Muscle layer of duodenum (tissue), 2 donors: ENCODE data around the gene CACNB2.

Experiments used
- H3K27ac ChIP-seq: one replicate; pipeline ENCODE4 v1.7.0; 2013; ENCODE audit warnings: mild to moderate bottlenecking, low read length
- H3K27me3 ChIP-seq: one replicate; pipeline ENCODE4 v1.7.0; 2013; ENCODE audit warnings: low read depth, mild to moderate bottlenecking, control low read depth, low read length
- H3K36me3 ChIP-seq, 2 donors: one replicate each; pipeline ENCODE4 v1.7.0; 2013; ENCODE audit warnings: low read length in 2 of 2, control low read depth in 1 of 2, mild to moderate bottlenecking in 1 of 2; ENCODE audit not compliant: insufficient read depth in 2 of 2, control insufficient read depth in 1 of 2
- H3K4me1 ChIP-seq, 2 donors: one replicate each; pipeline ENCODE4 v1.7.0; 2013; ENCODE audit warnings: low read length in 2 of 2, mild to moderate bottlenecking in 2 of 2, control low read depth in 1 of 2, moderate library complexity in 1 of 2; ENCODE audit not compliant: insufficient read depth in 2 of 2, control insufficient read depth in 1 of 2
- H3K4me3 ChIP-seq, 2 donors: one replicate each; pipeline ENCODE4 v1.7.0; 2013; ENCODE audit warnings: low read length in 2 of 2, low read depth in 1 of 2, mild to moderate bottlenecking in 1 of 2
- H3K9me3 ChIP-seq, 2 donors: one replicate each; pipeline ENCODE4 v1.7.0; 2013; ENCODE audit warnings: low read length in 2 of 2, control low read depth in 1 of 2, mild to moderate bottlenecking in 1 of 2; ENCODE audit not compliant: control insufficient read depth in 1 of 2
- donor health status: healthy.

The CACNB2 gene

GRCh38 chr10:18472977-18473376 lies 332.8 kb downstream of the CACNB2 start:
- Histone ChIP-seq H3K4me1 (peaks cover 0 to 5% of the 10 kb centered on the region in 2 donors), H3K27ac (no peak overlapping the region), H3K36me3 (no peaks in the 10 kb centered on the region), H3K9me3 (no peaks in the 10 kb centered on the region), H3K27me3 (no peaks in the 10 kb centered on the region), H3K4me3 (no peak overlapping the region)

GRCh38 chr10:18473424-18474117 lies 333.3 kb downstream of the CACNB2 start:
- no peaks in the 10 kb centered on the region for H3K27me3 ChIP-seq
- no peaks in the 10 kb centered on the region for H3K9me3 ChIP-seq
- peaks cover 0 to 5% of the 10 kb centered on the region in 2 donors for H3K4me1 ChIP-seq
- no peaks in the 10 kb centered on the region for H3K36me3 ChIP-seq
- no peak overlapping the region for H3K27ac ChIP-seq
- no peak overlapping the region for H3K4me3 ChIP-seq

- no peak overlapping the region for H3K27ac ChIP-seq
Measured at GRCh38 chr10:18474118-18474455, 333.9 kb downstream of the CACNB2 start.

GRCh38 chr10:18476076-18476647 lies 335.9 kb downstream of the CACNB2 start:
- Histone ChIP-seq H3K27me3 (no peaks in the 10 kb centered on the region), H3K4me1 (peaks cover 0 to 5% of the 10 kb centered on the region in 2 donors), H3K27ac (no peak overlapping the region), H3K9me3 (no peaks in the 10 kb centered on the region), H3K36me3 (no peaks in the 10 kb centered on the region), H3K4me3 (no peak overlapping the region)

More at GRCh38 chr10:18474118-18474455, 333.9 kb downstream of the CACNB2 start:
- no peaks in the 10 kb centered on the region for H3K27me3 ChIP-seq
- H3K4me3 ChIP-seq = no peak overlapping the region
- peaks cover 0 to 5% of the 10 kb centered on the region in 2 donors for H3K4me1 ChIP-seq
- no peaks in the 10 kb centered on the region for H3K36me3 ChIP-seq
- H3K9me3 ChIP-seq = no peaks in the 10 kb centered on the region

GRCh38 chr10:18478354-18478753 lies 338.1 kb downstream of the CACNB2 start:
- no peak overlapping the region for H3K4me3 ChIP-seq
- peaks cover 0 to 5% of the 10 kb centered on the region in 2 donors for H3K4me1 ChIP-seq
- no peaks in the 10 kb centered on the region for H3K27me3 ChIP-seq
- H3K27ac ChIP-seq = no peak overlapping the region
- no peaks in the 10 kb centered on the region for H3K36me3 ChIP-seq
- no peaks in the 10 kb centered on the region for H3K9me3 ChIP-seq

GRCh38 chr10:18479502-18479901 lies 339.3 kb downstream of the CACNB2 start:
- Histone ChIP-seq H3K4me1 (no peaks in the 10 kb centered on the region), H3K27ac (no peak overlapping the region), H3K27me3 (no peaks in the 10 kb centered on the region), H3K4me3 (no peak overlapping the region), H3K9me3 (no peaks in the 10 kb centered on the region), H3K36me3 (no peaks in the 10 kb centered on the region)

- no peaks in the 10 kb centered on the region for H3K27me3 ChIP-seq
- H3K36me3 ChIP-seq = no peaks in the 10 kb centered on the region
- no peaks in the 10 kb centered on the region for H3K9me3 ChIP-seq
- peaks cover 0 to 4% of the 10 kb centered on the region in 2 donors for H3K4me1 ChIP-seq
- H3K27ac ChIP-seq = no peak overlapping the region
- no peak overlapping the region for H3K4me3 ChIP-seq
Measured at GRCh38 chr10:18483516-18484186, 343.4 kb downstream of the CACNB2 start.

- Histone ChIP-seq H3K27ac (no peak overlapping the region), H3K4me3 (no peak overlapping the region), H3K4me1 (peaks cover 0 to 4% of the 10 kb centered on the region in 2 donors), H3K27me3 (no peaks in the 10 kb centered on the region), H3K9me3 (no peaks in the 10 kb centered on the region), H3K36me3 (no peaks in the 10 kb centered on the region)
Measured at GRCh38 chr10:18486438-18486837, 346.2 kb downstream of the CACNB2 start.

GRCh38 chr10:18490755-18491154 lies 350.5 kb downstream of the CACNB2 start:
- Histone ChIP-seq H3K27me3 (no peaks in the 10 kb centered on the region), H3K4me3 (no peak overlapping the region), H3K36me3 (no peaks in the 10 kb centered on the region), H3K27ac (no peak overlapping the region), H3K4me1 (peaks cover 0 to 4% of the 10 kb centered on the region in 2 donors), H3K9me3 (no peaks in the 10 kb centered on the region)

- no peaks in the 10 kb centered on the region for H3K27me3 ChIP-seq
- H3K9me3 ChIP-seq = no peaks in the 10 kb centered on the region
- H3K36me3 ChIP-seq = no peaks in the 10 kb centered on the region
- no peak overlapping the region for H3K27ac ChIP-seq
- H3K4me3 ChIP-seq = no peak overlapping the region
- no peaks in the 10 kb centered on the region for H3K4me1 ChIP-seq
Measured at GRCh38 chr10:18497806-18498369, 357.7 kb downstream of the CACNB2 start.

GRCh38 chr10:18498998-18499397 lies 358.8 kb downstream of the CACNB2 start:
- Histone ChIP-seq H3K36me3 (no peaks in the 10 kb centered on the region), H3K4me1 (no peaks in the 10 kb centered on the region), H3K9me3 (no peaks in the 10 kb centered on the region), H3K27ac (no peak overlapping the region), H3K27me3 (no peaks in the 10 kb centered on the region), H3K4me3 (no peak overlapping the region)
